NCI-H2196 (cell line): ENCODE results near the gene SMCP.

Experiments used
- DNase-seq: peaks from one replicate; lab custom pipeline; 2025; ENCODE audit not compliant: unreplicated experiment; lab: John Stamatoyannopoulos, UW

Gene SMCP

DNA sequence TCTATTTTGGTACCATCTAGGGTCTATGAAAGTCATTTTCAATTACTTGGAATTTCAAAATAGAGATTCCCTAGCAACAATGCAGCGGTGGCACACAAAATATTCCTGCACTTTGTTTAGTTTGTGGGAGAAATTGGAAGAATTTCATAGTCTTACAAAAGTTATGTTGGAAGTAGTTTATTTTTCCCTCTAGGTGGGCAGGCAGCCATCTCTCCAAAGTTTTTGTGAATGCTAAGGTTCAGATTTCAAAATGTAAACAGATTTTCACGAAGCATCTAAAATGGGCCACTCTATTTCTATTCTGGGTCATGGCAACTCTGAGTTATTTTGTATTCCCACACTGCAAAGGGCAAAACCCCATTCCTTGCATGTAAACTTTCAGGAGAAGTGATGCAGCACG is 8.0 kb downstream of the SMCP start:
- no peak for DNase-seq

DNA sequence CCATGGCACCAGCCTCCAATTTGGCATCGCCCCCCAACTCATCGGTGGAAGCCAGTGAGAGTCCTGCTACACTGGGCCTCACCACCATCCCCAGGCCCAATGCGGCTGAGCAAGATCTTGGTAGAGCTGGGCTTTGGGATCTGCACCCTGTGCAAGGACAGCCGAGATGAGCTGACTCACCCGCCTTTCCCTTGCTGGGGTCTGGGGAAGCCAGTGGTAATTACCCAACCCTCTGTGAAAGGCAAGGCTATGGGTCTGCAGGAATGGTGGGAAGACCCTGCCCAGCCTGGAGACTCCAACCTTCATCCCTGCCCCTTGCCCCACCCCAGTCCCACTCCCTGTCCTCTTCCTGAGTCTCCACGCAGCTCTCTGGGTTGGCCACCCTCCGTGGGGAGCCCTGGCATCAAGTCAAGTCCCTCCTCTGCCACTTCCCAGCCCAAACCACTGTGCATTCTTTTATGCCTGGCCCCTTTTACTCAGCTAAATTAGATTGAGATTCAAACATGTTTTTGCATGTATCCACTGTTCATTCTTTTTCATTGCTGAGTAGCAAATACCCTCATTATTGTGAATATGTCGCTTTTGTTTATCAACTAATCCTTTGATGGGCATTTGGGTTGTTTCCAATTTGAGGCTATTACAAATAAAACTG is 8.8 kb downstream of the SMCP start:
- DNase-seq = no peak

DNA sequence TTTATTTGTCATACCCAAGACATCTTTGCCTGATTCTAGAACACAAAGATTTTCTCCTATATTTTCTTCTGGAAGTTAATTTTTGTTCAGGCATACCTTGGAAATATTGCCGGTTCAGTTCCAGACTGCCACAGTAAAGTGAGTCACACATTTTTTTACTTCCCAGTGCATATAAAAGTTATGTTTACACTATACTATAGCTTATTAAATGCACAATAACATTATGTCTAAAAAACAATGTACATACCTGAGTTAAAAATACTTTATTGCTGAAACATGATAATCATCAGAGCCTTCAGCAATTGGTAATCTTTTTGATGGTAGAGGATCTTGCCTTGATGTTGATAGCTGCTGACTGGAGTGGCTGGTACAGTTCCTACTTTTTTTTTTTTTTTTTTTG is 10.0 kb downstream of the SMCP start:
- DNase-seq = no peak

DNA sequence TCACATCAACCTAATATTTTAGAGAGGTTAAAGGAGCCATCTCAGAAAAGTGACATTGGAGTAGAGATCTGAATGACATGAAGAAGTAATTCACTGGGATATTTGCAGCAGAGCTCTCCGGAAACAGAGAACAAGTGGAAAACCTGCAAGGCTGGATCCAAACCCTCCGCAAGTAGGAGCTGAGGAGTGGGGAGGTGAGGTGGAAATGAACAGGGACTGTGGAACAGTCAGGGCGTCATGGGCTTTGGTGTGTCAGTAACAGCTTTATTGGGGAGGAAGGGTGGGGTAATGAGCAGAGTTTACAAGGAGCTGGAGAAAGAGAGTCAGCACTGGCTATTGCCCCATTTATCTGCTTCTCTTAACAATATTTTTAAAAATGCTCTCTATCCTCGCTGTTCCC is 20.9 kb downstream of the SMCP start:
- DNase-seq = no peak

DNA sequence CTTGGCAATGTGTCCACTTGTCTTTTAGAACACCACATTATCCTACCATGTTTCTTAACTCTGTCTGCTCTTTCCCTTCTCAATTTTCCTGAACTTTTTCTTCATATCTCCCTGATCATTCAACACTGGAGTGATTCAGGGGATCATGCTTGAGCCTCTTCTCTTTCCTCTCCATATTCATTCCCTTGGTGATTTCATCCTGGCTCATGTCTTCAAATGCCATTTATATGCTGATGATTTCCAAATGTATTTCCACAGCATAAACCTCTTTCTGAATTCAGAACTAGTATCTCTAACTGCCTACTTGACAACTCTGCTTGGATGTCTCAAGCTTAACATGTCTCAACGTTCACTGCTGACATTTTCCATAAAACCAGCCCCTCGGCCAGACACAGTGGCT is 21.8 kb downstream of the SMCP start:
- DNase-seq = no peak

DNA sequence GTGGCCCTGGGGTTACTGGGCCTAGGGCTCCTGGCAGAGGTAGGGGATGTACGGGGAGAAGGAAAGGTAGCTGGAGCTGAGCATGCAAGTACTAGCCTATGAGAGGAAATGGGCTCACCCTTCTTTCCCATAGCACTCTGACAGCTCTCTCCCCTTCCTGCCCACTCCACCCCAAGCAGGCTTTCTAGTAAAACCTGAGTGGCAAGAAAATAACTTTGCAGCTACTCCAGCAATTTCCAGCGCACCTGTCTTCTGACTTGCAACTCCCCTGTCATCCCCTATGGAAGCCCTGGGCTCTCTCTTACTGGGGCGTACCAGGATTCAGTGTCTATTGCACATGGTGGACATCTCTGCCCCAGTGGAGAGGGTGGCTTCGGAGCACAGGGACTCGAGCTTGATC is 23.5 kb downstream of the SMCP start:
- no peak for DNase-seq

DNA sequence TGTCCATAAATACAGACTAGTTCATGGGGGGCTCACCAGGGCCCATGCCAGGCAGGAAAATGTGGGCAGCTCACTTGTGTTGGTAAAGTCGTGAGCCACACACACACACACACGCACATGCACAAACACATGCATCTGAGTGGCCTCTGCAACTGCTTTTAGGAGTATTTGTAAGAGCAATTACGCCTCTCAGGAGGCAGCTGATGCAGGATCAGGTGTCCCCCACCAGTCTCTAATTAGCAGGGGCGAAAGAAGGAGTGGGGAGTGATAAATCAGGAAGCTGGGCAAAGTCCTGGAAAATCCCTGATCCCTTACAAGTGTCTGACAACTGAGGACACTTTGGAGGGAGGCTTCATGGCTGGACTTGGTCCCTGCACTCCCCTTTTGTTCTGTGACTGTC is 24.5 kb downstream of the SMCP start:
- DNase-seq = no peak

DNA sequence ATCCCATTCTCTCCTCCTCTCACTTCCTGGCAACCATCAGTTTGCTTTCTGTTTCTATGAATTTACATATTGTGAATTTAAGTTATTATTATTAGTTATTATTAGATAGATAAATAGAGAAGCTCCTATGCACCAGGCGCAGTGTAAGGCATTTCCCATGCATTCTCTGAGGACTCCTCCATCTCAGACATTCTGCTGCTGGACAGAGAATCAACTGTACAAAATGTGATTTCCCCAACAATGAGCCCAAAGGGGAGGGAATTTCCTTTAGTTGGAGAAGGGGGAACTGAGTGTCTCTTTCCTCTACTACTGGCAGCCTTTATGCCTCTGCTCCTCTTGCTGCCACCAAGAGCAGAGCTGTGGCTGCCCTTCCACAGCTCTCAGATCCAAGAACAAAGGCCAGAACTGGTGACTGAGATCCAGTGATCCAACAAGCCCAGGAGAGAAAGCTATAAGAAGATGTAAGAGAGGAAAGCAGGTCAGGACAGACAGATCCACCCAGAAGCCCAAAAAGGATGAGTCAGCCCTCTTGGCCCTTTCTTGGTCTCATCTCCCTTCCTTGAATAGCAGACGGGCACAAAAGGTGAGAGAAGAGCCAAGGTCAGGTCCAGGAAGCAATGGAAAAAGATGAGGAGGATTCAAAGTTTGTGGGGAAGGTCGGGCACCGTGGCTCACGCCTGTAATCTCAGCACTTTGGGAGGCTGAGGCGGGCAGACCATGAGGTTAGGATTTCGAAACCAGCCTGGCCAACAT is 26.7 kb downstream of the SMCP start:
- DNase-seq = no peak

DNA sequence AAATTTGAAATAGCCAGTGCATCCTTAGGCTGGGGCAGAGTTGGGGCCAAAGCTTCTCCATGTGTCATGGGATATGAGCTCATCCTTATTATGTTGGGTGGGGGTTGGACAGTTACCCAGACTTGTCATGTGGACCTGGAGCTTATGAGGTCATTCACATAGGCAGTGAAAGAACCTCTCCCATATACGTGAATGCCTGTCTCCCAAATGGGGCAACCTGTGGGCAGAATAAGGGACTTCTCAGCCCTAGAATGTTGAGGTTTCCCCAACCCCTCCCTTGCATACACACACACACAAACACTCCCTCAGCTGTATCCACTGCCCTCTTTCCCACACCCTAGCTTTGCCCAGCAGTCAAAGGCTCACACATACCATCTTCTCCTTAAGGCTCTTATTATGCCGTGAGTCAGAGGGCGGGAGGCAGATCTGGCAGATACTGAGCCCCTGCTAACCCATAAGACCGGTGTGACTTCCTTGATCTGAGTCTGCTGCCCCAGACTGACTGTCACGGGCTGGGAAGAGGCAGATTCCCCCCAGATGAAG is 28.0 kb downstream of the SMCP start:
- DNase-seq = no peak

DNA sequence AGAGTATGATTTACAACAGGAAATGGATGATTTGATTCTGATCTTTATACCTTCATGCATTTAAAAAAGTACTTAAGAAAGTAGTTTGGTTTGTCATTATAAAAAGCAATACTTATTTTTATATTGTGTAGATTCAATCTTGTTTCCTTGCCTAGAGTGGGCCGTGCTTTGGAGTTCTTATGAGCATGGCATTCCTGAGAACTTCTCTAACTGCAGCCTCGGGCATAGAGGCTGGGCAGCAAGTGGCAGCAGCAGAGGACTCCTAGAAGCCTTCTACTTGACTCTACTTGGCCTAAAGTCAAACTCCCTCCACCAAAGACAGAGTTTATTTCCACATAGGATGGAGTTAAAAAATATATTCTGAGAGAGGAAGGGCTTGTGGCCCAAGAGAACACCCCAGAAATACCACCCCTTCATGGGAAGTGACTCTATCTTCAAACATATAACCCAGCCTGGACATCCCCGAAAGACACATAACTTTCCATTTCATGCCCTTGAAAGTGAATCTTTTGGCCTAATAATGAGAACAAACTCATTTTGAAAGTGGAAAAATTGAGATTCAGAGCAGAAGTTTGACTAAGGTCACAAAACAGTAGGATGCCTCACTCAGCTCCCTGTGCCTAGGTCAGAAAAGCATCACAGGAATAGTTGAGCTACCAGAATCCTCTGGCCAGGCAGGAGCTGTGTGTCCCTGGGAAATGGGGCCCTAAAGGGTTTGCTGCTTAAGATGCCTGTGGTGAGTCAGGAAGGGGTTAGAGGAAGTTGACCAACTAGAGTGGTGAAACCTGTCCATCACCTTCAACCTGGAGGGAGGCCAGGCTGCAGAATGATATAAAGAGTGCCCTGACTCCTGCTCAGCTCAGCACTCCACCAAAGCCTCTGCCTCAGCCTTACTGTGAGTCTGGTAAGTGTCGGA is 29.8 kb downstream of the SMCP start, which contains the start of gene IVL:
TSS of gene IVL (plus strand) at position 861 of the 916 bp plus-strand sequence. CDS start 1,252 bp downstream, outside the sequence.
- DNase-seq = no peak

DNA sequence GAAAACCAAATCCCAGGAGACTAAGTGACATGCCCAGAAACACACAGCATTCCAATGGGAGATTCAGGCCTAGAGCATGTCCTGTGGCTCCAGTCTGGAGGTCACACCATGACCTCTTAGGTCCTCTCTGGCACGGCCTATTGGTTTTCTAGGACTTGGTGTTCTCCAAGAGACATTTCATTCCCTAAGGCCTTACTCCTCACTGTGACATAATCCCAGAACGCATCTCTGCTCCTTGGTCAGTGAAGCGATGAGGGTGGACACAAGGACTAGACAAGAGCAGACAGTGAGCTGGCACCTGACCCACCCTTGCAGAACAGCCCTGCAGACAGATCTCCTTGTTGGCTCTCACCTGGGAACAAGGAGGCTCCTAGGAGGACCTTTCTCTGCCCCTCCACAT is 31.1 kb downstream of the SMCP start:
- DNase-seq = no peak

DNA sequence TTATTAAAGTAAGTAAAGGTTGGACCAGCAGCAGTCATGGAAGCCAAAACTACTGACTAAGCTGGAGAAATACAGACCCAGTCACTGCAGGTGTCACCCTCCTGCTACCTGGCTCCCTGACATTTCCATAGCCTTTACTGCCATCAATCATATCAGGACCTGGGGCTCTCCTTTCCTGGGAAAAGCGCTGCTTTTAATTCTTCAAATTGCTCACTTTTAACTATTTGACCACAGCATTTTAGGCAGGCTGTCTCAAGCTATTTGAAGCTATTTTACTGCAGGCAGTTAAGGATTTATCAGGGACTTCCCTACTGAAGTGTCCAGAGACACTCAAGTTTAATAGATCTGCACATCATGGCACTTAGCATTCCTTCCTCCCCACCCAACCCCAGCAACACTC is 34.3 kb downstream of the SMCP start:
- no peak for DNase-seq

DNA sequence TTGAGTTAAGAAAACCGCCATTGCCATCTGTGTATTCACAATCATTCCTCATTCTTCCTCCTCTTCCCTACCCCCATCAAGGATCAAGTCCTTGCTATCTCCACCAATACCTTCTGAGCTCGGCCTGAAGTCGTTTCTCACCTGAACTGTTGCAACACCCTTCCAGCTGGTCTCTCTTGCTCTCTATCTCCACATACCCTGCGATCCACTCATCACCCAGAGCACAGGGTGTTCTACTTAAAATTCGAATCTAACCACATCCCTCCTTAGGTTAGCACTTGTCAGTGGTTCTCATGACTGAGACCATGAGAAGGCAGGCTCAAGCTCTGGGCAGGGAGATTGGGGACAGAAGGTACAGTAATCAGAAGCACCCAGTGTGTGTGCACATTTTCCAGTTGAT is 34.8 kb downstream of the SMCP start:
- no peak for DNase-seq

DNA sequence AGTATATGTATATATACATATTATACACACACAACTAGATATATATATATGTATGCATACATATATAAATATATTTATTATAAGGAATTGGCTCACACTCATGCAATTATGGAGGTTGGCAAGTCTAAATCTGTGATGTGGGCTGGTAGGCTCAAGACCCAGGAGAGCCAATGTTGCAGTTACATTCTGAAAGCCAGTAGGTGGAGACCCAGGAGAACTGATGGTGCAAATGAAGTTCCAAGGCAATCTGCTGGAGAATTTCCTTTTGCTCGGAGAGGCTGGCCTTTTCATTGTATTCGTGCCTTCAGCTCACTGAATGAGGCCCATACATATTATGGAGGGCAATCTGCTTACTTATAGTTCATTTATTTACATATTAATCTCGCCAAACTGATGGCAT is 39.7 kb downstream of the SMCP start:
- DNase-seq = no peak

DNA sequence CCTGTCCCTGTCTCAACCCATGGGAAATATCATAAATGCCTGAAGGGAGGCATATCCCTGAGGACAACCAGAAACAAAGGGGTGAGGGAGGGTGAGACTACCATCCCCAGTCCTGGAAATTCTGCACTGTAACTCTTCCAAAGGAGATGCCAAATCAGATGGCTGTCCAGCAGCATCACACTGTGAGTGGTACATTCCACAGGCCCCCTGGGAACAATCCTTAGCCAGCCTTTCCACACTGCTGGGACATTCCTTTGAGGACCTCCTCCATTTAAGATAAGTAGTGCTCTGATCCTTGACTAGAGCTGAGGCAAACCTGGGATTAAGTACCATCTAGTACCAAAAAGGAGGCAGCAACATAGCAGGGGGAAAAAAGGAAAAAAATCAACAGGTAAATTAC is 40.9 kb downstream of the SMCP start:
- no peak for DNase-seq

DNA sequence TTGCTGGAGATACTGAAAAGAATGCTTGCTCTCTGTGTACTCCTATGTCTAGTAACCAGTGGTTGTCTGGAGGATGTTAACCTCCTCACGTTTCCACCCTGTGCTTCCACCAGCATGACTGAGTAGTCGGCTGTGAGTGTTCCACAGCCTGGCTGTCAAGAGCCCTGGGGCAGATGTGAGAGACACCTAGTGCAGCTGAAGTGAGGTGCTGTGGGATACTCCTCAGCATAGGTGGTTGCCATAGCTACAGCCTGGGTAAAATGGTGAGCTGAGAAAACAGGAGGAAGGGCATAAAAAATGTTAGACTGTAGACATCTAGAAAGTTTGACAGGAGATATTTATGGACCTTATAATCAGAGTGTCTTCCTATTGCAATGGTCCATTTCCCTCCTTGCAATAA is 46.1 kb downstream of the SMCP start:
- no peak for DNase-seq

DNA sequence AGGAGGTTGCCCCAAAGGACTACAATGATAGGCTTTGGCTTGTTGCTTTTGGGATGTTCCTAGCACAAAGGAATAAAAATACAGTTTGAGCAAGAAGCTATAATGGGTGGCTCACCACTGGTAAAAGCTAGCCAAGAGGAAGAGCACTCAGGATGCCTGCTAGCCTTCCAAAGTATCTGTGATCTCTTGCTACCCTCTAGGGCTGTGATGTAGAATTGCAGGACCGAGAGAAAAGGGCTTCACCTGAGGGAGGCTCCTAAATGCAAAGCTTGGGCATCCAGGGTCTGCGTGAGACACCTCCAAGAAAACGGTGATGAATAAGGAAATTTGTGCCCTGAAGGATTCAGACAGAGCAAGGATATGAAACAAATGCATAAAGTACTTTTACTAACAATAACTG is 48.0 kb downstream of the SMCP start:
- no peak for DNase-seq

DNA sequence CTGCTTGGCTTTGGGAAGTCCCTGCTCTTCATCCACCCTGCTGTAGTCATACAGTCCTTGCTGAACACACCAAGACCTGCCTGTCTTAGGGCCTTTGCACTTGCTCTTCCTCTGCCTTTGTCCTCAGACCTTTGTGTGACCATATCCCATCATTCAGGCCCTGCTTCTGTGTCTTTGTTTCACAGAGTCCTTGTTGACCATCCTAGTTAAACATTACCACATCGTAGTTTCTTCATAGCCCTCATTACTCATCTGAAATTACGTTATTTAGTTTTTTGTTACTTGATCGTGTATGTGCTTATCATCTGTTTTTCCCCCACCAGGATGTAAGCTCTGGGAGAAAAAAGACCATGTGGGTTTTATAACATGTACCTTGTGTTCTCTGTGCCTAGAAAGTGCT is 50.5 kb downstream of the SMCP start:
- no peak for DNase-seq

DNA sequence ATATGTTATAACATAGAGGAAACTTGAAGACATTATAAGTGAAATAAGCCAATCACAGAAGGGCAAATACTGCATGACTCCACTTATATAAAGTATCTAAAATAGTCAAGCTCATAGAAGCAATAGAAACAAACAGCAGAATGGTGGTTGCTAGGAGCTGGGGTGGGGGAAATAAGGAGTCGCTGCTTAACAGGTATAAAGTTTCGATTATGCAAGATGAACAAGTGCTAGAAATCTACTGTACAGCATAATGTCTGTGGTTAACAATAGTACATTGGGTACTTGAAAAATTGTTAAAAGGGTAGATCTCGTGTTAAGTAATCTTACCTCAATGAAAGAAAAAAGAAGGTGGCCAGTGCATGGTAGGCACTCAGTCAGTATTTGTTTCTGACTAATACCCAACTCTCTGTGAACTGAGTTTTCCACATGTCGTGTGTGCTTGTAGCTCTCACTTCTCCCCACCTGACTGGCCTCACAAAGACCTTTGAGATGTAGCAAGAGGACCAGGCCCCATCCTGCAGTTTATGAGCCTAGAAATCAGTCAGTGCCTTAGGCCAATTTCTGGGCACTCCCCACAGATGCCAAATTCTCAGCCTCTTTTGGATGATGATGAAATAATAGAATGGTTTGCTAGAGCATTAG is 54.2 kb downstream of the SMCP start:
- no peak for DNase-seq

DNA sequence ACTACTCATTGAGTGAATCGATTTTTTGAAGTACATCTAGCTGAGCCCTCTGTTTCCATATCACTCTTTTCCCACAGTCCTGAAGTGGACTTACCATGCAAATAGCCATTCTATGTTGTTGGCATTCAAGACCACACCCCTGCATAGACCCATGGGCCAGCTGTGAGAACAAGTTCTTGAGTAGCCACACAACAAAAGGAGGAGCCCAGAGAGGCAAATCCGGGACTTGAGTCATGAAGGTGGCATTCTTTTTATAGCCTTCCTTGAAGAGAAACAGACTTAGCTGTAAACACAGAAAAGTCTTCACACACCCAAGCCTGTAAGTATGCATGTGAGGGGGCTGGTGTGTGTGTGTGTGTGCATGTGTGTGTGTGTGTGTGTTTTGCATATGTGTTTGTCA is 55.1 kb downstream of the SMCP start:
- DNase-seq = no peak
